Upper lobe of right lung (tissue), 1 donor: Measurements from ENCODE around the gene EIPR1. TPM values are rescaled to one million over a fixed set of nuclear protein-coding genes. Genes with fewer than 3 reads are reported as not detected.
A peak's percentile ranks its signal among the peaks of the same experiment; 100 is the strongest.

Experiments used
- ATAC-seq: fragments of 200-7000 bp; cut with Tn5 transposase; one replicate; pipeline ENCODE4 v1.9.1; 2020; ENCODE audit warnings: mild to moderate bottlenecking, moderate library complexity
- DNase-seq: peaks from one replicate; pipeline ENCODE4 v3.0.0-alpha.2; 2020
- H3K27ac ChIP-seq: fragments of 200-600 bp; one replicate; pipeline ENCODE4 v1.8.0; 2022
- H3K27me3 ChIP-seq: fragments of 200-600 bp; one replicate; pipeline ENCODE4 v1.8.0; 2022; ENCODE audit warnings: mild to moderate bottlenecking
- H3K36me3 ChIP-seq: fragments of 200-600 bp; one replicate; pipeline ENCODE4 v1.8.0; 2022
- H3K4me1 ChIP-seq: fragments of 200-600 bp; one replicate; pipeline ENCODE4 v1.8.0; 2022
- H3K4me3 ChIP-seq: fragments of 200-600 bp; one replicate; pipeline ENCODE4 v1.8.0; 2022; ENCODE audit warnings: mild to moderate bottlenecking
- H3K9me3 ChIP-seq: fragments of 200-600 bp; one replicate; pipeline ENCODE4 v1.8.0; 2022
- CTCF ChIP-seq: fragments of 200-600 bp; IDR thresholded peaks from one replicate; pipeline ENCODE4 v1.8.0; 2022; ENCODE audit warnings: antibody characterized with exemption
- intact Hi-C: fragments of 100-400 bp; cut with DNase I; formaldehyde crosslinking; loops from one replicate; pipeline ENCODE4 v1.11.0; 2022
- total RNA-seq: library from RNA; stranded (reverse); fragmentation: NEBNext Ultra II Directional; extraction: Animal tissue kit (Norgen Biotek cat#: 25700); gene quantifications from one replicate; pipeline ENCODE4 v1.2.1, GENCODE V29; 2021
- donor health status: DM: no; HTN: yes; CAD: no; lungs with severe emphysema.

Gene EIPR1
- total RNA-seq, 1 donor from 2014 or later = 16.6 TPM

DNA sequence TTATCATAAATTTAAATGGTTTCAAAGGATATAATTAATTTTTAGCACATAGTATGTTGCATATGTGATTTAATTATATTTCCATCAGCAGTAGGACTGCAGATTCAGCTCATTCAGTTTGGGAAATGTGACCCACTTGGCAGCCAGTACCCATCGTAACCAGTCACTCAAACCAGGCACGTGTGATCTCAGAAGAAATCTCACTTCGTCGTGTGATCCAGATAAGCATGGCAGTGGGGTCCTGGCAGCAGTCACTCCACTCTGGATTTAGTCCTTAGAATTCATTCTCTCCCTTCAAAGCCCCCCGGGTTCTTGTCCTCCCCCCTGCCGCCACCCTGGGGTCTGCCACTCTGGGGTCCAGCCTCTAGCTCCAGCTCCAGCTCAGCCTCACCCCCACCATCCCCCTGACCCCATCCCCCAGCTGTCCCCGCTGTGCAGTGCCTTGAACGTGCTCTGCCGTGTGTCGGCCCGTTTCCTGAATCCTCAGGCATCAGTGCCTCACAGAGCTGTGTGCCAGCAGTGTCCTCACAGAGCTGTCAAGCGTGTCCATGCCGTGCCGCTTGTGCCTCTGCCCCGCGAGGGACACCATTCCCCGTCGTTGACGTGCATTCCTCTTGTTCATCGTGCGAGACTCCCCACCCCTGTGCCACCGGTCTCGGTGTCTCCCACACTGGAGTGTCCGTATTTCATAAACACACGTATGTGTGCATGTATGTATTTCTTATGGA, 36.7 kb upstream of the EIPR1 start:
- ATAC-seq (no peak), DNase-seq (no peak)
- no peaks in the 10 kb centered on the region for H3K4me1 ChIP-seq
- H3K36me3 ChIP-seq = peaks cover 9% of the 10 kb centered on the region
- no peak for TF ChIP-seq CTCF
- no peak overlapping the region for H3K27ac ChIP-seq
- no peaks in the 10 kb centered on the region for H3K27me3 ChIP-seq
- intact Hi-C loops = no loop called here
- no peaks in the 10 kb centered on the region for H3K9me3 ChIP-seq
- H3K4me3 ChIP-seq = no peak overlapping the region

- no peaks in the 10 kb centered on the region for H3K4me1 ChIP-seq
- no peak for TF ChIP-seq CTCF
- ATAC-seq = no peak
Observed at GRCh38 chr2:3413697-3414096, 36.1 kb upstream of the EIPR1 start.

DNA sequence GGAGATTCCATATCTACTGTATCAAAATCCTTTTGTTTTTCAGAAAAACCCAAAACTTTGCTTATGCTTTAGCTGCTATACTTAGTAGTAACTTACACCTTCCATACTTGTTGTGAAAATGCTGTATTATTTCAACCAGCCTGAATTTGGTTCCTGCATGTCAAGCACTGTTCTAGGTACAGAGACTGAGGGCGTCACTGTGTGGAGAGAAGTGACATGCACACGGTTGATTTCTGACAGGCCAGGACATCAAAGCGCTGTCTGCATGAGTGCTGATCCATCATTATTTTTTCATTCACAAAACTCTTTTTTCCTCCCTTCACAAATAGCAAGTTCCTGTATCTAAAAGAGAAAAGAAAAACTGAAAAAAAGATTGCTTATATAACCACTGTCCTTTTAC, 33.5 kb upstream of the EIPR1 start:
- ATAC-seq (no peak), DNase-seq (no peak)
- H3K27me3 ChIP-seq = no peaks in the 10 kb centered on the region
- peaks cover 9% of the 10 kb centered on the region for H3K36me3 ChIP-seq
- no peaks in the 10 kb centered on the region for H3K9me3 ChIP-seq
- no peak overlapping the region for H3K27ac ChIP-seq
- intact Hi-C loops = no loop called here
- peaks cover 7% of the 10 kb centered on the region for H3K4me1 ChIP-seq
- TF ChIP-seq CTCF = no peak
- no peak overlapping the region for H3K4me3 ChIP-seq

More at GRCh38 chr2:3413697-3414096, 36.1 kb upstream of the EIPR1 start:
- Histone ChIP-seq H3K27ac (no peak overlapping the region), H3K27me3 (no peaks in the 10 kb centered on the region), H3K36me3 (peaks cover 9% of the 10 kb centered on the region), H3K4me3 (no peak overlapping the region), H3K9me3 (no peaks in the 10 kb centered on the region)
- DNase-seq = no peak
- intact Hi-C loops = no loop called here

DNA sequence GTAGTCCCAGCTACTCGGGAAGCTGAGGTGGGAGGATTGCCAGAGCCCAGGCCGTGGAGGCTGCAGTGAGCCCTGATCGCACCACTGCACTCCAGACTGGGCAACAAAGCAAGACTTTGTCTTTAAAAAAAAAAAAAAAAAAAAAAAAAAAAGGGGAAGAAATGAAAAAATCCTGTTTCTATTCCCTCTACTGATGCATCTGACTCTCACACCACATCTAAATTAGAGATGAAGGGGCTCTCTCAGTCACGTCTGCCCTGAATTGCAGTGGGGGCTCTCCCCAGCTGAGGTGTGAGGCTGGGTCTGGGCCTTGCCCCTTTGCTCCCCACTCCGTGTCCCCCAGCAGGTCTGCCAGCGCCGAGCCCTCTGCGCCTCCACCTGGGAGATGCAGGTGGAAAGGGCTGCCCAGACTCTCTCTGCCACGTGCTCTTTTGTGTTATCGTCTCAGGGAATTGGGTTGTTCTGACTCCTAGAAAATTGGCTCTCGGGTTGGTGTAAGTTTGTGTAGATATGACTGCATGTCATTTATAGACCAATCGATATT, 32.1 kb upstream of the EIPR1 start:
- Histone ChIP-seq H3K27me3 (no peaks in the 10 kb centered on the region), H3K4me3 (no peak overlapping the region), H3K4me1 (peaks cover 8% of the 10 kb centered on the region), H3K36me3 (peaks cover 3% of the 10 kb centered on the region), H3K27ac (no peak overlapping the region), H3K9me3 (no peaks in the 10 kb centered on the region)
- no peak for DNase-seq
- intact Hi-C loops = no loop called here
- ATAC-seq = no peak
- no peak for TF ChIP-seq CTCF

- DNase-seq (no peak), ATAC-seq (peak; percentile 23)
- Histone ChIP-seq H3K4me3 (no peak overlapping the region), H3K36me3 (peaks cover 4% of the 10 kb centered on the region), H3K27me3 (no peaks in the 10 kb centered on the region), H3K4me1 (peaks cover 8% of the 10 kb centered on the region), H3K27ac (no peak overlapping the region), H3K9me3 (no peaks in the 10 kb centered on the region)
- intact Hi-C loops = no loop called here
- TF ChIP-seq CTCF = no peak
Observed at GRCh38 chr2:3408781-3409180, 31.2 kb upstream of the EIPR1 start.
